Measurements from ENCODE around the gene IL1RL2.
A peak's percentile ranks its signal among the peaks of the same experiment; 100 is the strongest.

Gene IL1RL2

DNA sequence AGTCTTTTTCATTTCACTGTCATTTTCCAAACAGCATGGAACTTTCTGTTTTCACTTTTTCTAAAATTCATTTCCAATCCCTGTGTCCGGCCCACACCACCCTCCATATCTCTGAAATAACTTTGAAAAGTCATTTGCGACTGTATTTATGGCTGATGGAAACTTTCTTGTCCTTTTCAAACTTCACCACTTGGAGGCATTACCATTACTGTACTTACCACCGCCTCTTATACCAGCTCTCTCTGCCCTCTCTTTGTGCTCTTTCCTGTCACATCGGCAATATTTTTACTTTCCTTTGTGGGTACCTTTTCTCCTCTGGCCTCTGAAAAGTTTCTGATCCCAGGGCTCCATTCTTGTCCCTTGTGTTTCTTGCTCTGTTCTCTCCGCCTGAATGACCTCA, 85.0 kb downstream of the IL1RL2 start:
- no peak overlapping the region for H3K27ac ChIP-seq (replicated peaks)
- no peak overlapping the region for H3K4me3 ChIP-seq (replicated peaks; ENCODE audit: insufficient read depth, low read length)
- TF ChIP-seq, protein P1, sequence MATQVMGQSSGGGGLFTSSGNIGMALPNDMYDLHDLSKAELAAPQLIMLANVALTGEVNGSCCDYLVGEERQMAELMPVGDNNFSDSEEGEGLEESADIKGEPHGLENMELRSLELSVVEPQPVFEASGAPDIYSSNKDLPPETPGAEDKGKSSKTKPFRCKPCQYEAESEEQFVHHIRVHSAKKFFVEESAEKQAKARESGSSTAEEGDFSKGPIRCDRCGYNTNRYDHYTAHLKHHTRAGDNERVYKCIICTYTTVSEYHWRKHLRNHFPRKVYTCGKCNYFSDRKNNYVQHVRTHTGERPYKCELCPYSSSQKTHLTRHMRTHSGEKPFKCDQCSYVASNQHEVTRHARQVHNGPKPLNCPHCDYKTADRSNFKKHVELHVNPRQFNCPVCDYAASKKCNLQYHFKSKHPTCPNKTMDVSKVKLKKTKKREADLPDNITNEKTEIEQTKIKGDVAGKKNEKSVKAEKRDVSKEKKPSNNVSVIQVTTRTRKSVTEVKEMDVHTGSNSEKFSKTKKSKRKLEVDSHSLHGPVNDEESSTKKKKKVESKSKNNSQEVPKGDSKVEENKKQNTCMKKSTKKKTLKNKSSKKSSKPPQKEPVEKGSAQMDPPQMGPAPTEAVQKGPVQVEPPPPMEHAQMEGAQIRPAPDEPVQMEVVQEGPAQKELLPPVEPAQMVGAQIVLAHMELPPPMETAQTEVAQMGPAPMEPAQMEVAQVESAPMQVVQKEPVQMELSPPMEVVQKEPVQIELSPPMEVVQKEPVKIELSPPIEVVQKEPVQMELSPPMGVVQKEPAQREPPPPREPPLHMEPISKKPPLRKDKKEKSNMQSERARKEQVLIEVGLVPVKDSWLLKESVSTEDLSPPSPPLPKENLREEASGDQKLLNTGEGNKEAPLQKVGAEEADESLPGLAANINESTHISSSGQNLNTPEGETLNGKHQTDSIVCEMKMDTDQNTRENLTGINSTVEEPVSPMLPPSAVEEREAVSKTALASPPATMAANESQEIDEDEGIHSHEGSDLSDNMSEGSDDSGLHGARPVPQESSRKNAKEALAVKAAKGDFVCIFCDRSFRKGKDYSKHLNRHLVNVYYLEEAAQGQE (IDR thresholded peaks at IDR 0.05; ENCODE audit: insufficient replicate concordance, low read depth), result no peak
- TF ChIP-seq GABPA (IDR thresholded peaks at IDR 0.05; ENCODE audit: low read depth) (no peak), POLR2AphosphoS5 (IDR thresholded peaks at IDR 0.05; ENCODE audit: low read depth) (no peak), SPI1 (IDR thresholded peaks at IDR 0.05; ENCODE audit: borderline replicate concordance, low read depth) (no peak)
- TF ChIP-seq, protein P2, sequence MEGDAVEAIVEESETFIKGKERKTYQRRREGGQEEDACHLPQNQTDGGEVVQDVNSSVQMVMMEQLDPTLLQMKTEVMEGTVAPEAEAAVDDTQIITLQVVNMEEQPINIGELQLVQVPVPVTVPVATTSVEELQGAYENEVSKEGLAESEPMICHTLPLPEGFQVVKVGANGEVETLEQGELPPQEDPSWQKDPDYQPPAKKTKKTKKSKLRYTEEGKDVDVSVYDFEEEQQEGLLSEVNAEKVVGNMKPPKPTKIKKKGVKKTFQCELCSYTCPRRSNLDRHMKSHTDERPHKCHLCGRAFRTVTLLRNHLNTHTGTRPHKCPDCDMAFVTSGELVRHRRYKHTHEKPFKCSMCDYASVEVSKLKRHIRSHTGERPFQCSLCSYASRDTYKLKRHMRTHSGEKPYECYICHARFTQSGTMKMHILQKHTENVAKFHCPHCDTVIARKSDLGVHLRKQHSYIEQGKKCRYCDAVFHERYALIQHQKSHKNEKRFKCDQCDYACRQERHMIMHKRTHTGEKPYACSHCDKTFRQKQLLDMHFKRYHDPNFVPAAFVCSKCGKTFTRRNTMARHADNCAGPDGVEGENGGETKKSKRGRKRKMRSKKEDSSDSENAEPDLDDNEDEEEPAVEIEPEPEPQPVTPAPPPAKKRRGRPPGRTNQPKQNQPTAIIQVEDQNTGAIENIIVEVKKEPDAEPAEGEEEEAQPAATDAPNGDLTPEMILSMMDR (IDR thresholded peaks at IDR 0.05; ENCODE audit: insufficient read depth, low read length), result no peak
- H3K27me3 ChIP-seq (ENCODE audit: insufficient read depth, poor library complexity, severe bottlenecking), result no peaks in the 10 kb centered on the region
- DNase-seq (ENCODE audit: low read depth in 1 of 2, low spot score in 1 of 2), result no peak

DNA sequence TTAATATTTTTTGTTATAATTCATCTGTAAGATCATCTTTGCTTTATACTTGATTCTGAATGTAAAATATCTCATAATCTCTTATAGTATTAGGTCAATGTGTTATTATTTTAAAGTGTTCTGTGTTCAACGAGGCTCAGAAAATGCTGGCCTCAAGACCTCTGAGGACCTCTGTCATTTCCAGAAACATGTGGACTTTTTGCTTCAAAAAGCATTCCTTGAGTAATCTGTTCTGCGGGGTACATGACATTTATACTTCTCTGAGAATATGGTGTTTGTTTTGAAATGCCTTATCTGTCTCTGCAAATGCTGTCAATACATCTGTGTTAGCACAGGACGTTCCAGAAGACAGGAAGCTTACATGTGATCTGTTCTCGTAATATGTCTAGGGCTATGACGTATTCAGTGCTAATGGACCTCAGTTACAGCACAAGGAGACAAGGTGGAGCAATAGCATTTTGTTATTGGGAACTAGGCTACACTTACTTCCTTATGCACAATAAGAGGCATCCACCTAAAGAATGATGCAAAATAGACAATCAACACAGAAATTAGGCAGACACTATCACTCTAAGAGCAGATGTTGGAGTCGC, 86.9 kb downstream of the IL1RL2 start:
- Histone ChIP-seq H3K27me3 (ENCODE audit: insufficient read depth, poor library complexity, severe bottlenecking) (no peaks in the 10 kb centered on the region), H3K4me3 (replicated peaks; ENCODE audit: insufficient read depth, low read length) (no peak overlapping the region), H3K27ac (replicated peaks) (peak overlapping the region; percentile 41)
- no peak for TF ChIP-seq GABPA (IDR thresholded peaks at IDR 0.05; ENCODE audit: low read depth)
- TF ChIP-seq, protein P1 (IDR thresholded peaks at IDR 0.05; ENCODE audit: insufficient replicate concordance, low read depth), result no peak
- TF ChIP-seq, protein P2 (IDR thresholded peaks at IDR 0.05; ENCODE audit: insufficient read depth, low read length), result no peak
- TF ChIP-seq POLR2AphosphoS5 (IDR thresholded peaks at IDR 0.05; ENCODE audit: low read depth), result no peak
- no peak for TF ChIP-seq SPI1 (IDR thresholded peaks at IDR 0.05; ENCODE audit: borderline replicate concordance, low read depth)
- peak; percentile 60 to 61 for DNase-seq (ENCODE audit: low read depth in 1 of 2, low spot score in 1 of 2)

DNA sequence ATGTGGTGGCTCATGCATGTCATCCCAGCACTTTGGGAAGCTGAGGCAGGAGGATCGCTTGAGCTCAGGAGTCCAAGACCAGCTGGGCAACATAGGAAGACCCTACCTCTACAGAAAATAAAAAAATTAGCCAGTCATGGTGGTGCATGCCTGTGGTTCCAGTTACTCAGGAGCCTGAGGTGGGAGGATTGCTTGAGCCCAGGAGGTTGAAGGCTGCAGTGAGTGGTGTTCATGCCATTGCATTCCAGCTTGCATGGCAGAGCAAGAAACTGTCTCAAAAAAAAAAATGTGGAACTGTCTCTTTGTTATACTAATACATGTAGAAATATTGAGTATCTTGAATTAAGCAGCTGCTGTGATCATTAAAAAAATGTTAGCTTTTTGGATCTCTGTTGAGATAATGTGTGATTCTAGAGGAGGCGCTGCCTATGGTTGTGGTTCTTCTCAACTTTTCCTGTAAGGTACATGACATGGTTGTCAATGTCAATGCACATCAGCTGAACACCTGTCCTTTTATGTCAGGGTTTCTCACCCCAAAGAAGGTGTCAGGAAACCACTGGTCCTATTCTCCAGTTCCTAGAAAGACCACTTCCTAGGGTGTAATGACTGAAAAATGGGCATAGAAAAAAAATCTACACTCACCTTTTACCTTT, 89.9 kb downstream of the IL1RL2 start:
- Histone ChIP-seq H3K4me3 (replicated peaks; ENCODE audit: insufficient read depth, low read length) (no peak overlapping the region), H3K27ac (replicated peaks) (no peak overlapping the region), H3K27me3 (ENCODE audit: insufficient read depth, poor library complexity, severe bottlenecking) (no peaks in the 10 kb centered on the region)
- no peak for DNase-seq (ENCODE audit: low read depth in 1 of 2, low spot score in 1 of 2)
- TF ChIP-seq, protein P1 (IDR thresholded peaks at IDR 0.05; ENCODE audit: insufficient replicate concordance, low read depth), result no peak
- TF ChIP-seq GABPA (IDR thresholded peaks at IDR 0.05; ENCODE audit: low read depth) (no peak), POLR2AphosphoS5 (IDR thresholded peaks at IDR 0.05; ENCODE audit: low read depth) (no peak), SPI1 (IDR thresholded peaks at IDR 0.05; ENCODE audit: borderline replicate concordance, low read depth) (no peak)

All from HL-60 (cell line).